GM12875 (cell line): ENCODE measurements around the gene NEIL3.

Experiments used
- H3K4me3 ChIP-seq: one replicate; pipeline ENCODE4 v1.5.1; 2011; ENCODE audit warnings: low read depth, low read length, control low read depth
- TF ChIP-seq, protein P1 (sequence below): IDR thresholded peaks from 2 replicates; pipeline ENCODE4 v1.5.1; 2011; ENCODE audit warnings: low read depth, mild to moderate bottlenecking, control low read depth, inconsistent platforms, low read length, moderate library complexity, borderline replicate concordance; ENCODE audit not compliant: insufficient read depth

The NEIL3 gene

DNA sequence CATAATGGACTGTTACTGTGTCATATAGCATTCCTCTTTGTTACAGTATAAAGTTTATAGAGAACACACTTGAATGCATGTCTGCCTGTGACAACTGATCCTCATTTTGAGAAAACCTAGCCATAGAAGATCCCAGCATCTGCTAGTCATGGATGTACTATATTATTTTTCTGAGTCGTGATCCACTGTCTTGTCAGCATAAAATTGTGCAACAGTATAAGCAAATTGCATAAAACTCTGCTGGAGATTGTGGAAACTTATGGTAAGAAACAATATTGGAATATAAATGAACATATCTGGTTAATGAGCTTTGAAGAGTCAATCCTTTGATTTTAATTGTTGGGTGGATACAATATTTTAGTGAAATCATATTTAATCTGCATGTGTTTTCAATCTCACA lies 3.6 kb downstream of the NEIL3 start:
- TF ChIP-seq, protein P1, sequence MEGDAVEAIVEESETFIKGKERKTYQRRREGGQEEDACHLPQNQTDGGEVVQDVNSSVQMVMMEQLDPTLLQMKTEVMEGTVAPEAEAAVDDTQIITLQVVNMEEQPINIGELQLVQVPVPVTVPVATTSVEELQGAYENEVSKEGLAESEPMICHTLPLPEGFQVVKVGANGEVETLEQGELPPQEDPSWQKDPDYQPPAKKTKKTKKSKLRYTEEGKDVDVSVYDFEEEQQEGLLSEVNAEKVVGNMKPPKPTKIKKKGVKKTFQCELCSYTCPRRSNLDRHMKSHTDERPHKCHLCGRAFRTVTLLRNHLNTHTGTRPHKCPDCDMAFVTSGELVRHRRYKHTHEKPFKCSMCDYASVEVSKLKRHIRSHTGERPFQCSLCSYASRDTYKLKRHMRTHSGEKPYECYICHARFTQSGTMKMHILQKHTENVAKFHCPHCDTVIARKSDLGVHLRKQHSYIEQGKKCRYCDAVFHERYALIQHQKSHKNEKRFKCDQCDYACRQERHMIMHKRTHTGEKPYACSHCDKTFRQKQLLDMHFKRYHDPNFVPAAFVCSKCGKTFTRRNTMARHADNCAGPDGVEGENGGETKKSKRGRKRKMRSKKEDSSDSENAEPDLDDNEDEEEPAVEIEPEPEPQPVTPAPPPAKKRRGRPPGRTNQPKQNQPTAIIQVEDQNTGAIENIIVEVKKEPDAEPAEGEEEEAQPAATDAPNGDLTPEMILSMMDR, result no peak
- no peak overlapping the region for H3K4me3 ChIP-seq

DNA sequence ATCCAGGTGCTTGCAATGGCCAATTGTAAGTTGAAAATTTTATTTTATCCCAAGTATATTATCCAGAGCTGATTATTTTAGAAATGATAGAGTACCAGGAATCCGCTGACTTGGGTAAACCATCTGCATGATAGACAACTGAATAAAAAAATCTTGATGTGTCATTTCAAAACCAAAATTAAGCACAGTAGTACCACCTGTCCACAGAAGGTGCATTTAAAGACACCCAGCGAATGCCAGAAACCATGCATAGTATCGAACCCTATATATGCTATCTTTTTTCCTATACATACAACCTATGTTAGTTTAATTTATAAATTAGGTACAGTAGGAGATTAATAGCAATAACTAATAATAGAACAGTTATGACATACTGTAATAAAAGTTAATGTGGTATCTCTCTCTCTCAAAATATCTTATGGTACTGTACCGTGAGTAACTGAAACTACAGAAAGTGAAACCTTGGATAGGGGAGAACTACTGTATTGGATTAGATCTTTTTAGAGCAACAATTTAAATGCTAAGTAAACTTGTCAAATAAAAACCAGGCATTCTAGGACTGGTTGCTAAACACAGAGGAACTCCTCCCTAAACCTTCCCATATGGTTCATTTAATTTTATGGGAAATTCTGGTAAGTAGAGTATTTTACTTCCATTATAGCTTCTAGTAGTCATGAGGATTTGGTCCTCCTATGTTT lies 6.2 kb downstream of the NEIL3 start:
- H3K4me3 ChIP-seq, result no peak overlapping the region
- TF ChIP-seq, protein P1, result no peak

DNA sequence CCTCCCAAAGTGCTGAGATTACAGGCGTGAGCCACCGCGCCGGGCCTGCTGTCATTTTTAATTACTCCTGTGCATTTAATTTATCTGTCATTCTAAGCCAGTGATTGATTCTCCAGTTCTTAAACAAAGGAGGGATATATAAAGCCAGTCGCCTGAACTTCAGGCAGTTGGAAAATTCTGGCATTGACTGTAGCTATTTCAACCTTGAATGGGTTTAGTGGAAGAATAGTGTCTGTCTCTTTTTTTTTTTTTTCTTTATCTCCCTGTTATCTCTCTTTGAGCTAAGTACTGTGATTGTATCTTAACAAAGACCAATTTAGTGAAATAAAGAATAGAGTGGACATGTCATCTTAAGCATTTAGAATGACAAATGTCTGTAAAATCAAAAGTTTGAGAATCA lies 11.0 kb downstream of the NEIL3 start:
- TF ChIP-seq, protein P1, result no peak
- no peak overlapping the region for H3K4me3 ChIP-seq

DNA sequence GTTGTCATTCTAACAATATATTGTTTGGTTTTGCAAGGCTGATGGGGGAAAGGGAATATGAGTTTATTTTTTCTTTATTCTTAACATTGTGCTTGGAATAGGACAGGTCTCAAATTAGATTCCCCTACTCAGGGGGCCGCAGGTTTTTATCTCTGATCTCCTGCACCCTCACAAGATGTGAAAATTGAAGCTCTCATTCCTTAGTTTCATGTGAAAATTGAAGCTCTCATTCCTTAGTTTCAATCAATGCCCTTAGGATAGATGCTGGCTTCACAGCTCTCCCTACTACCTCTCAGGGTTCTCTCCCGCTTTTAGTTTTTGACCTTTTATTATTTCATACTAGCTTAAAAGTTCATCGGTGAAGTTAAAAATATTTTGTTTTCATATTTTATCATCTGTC lies 12.0 kb downstream of the NEIL3 start:
- TF ChIP-seq, protein P1, result no peak
- H3K4me3 ChIP-seq, result no peak overlapping the region

DNA sequence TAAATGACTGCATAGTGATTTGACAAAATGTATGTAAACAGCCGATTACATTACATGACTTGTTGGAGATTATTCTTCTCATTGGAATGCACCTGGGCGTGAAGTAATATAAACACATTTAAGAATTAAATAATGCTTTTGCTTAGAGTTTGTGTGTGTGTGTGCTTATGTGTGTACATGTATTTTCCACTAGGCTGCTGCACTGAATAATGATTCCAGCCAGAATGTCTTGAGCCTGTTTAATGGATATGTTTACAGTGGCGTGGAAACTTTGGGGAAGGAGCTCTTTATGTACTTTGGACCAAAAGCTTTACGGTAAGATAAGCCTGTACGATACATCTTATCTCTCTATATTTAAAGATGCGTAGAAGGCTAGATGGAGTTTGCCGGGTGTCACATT lies 12.6 kb downstream of the NEIL3 start:
- TF ChIP-seq, protein P1, result no peak
- H3K4me3 ChIP-seq, result no peak overlapping the region

DNA sequence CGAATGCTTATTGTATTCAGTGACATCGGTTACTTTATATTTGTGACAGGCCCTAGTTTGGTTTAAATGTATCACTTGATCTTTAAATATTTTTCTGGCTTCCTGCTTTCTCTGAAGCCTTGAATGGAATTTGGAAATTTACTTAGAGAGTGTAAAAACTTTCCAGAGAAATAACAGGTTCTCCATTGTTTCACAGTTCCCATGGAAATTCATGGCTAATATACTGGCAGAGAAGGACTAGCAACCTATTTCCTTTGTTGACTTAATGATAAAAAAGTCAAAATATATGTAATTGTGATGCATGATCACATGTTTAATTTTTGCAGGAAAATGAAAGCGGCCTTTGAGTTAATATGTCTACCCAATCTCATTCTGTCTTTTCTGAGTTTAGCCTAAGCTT lies 13.2 kb downstream of the NEIL3 start:
- TF ChIP-seq, protein P1, result no peak
- H3K4me3 ChIP-seq, result no peak overlapping the region

DNA sequence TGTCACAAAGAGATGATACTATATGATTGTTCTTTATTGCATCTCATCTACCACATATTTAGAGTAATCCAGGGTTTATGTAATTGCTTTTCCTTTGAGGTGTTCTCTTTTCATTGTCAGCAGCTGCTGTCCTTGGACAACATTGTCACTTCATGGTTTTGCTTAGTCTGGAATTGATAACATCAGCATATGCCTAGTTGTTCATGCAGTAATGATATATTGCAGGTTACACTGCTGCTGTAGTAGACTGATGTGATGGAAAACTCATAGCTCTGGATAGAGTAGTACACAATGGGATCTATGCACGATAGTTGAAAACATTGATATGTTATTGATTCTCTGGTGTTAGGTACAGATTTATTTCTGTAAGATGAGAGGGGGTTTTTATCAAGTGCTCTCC lies 13.7 kb downstream of the NEIL3 start:
- TF ChIP-seq, protein P1, result no peak
- no peak overlapping the region for H3K4me3 ChIP-seq
